Uterus (tissue), 4 donors: ENCODE measurements around the gene ENOPH1. TPM values are rescaled to one million over a fixed set of nuclear protein-coding genes. Genes with fewer than 3 reads are reported as not detected.

Source experiments
- DNase-seq, 2 donors: peaks; one replicate each; pipeline ENCODE4 v3.0.0-alpha.2; 2019 to 2020
- H3K27ac ChIP-seq, 2 donors: fragments of 200-600 bp; sonication (generic); 1 replicate in 1 of 2; 2 replicates in 1 of 2; pipeline ENCODE4 v1.5.1; 2016 to 2018
- H3K27me3 ChIP-seq, 2 donors: fragments of 200-600 bp; sonication (generic); one replicate each; pipeline ENCODE4 v1.5.1; 2018 to 2019; ENCODE audit warnings: control low read depth in 1 of 2
- H3K36me3 ChIP-seq, 2 donors: fragments of 200-600 bp; sonication (generic); one replicate each; pipeline ENCODE4 v1.5.1; 2019; ENCODE audit warnings: control low read depth in 1 of 2
- H3K4me1 ChIP-seq, 2 donors: fragments of 200-600 bp; sonication (generic); one replicate each; pipeline ENCODE4 v1.5.1; 2018 to 2019; ENCODE audit warnings: control low read depth in 1 of 2
- H3K4me3 ChIP-seq, 2 donors: fragments of 200-600 bp; sonication (generic); 1 replicate in 1 of 2; 2 replicates in 1 of 2; pipeline ENCODE4 v1.5.1; 2018 to 2019; ENCODE audit warnings: mild to moderate bottlenecking in 1 of 2
- H3K9me3 ChIP-seq, 2 donors: fragments of 200-600 bp; sonication (generic); one replicate each; pipeline ENCODE4 v1.5.1; 2019; ENCODE audit warnings: control low read depth in 1 of 2
- POLR2A ChIP-seq, 2 donors: fragments of 450-650 bp; IDR thresholded peaks; one replicate each; pipeline ENCODE4 v1.6.1; 2016; ENCODE audit warnings: antibody characterized with exemption in 2 of 2, mild to moderate bottlenecking in 1 of 2, moderate library complexity in 1 of 2
- intact Hi-C: fragments of 100-400 bp; cut with DNase I; formaldehyde crosslinking; loops from one replicate; pipeline ENCODE4 v1.15.1; 2023; ENCODE audit warnings: low total_unique reads
- total RNA-seq, 4 donors: library from RNA; depleted of rRNA in 3 of 4; stranded (reverse); fragments of >200 nt in 3 of 4; gene quantifications; one replicate each; pipeline versions ENCODE4 v1.1.0 to v1.2.4, GENCODE V29; 2014 to 2023
- TF ChIP-seq, protein P1 (sequence below), 4 experiments: fragments of 200-600 bp in 2 of 4; fragments of 450-650 bp in 2 of 4; sonication (generic) in 2 of 4; IDR thresholded peaks; one replicate each; pipeline ENCODE4 v1.5.1; 2016 to 2019; ENCODE audit warnings: antibody characterized with exemption in 4 of 4, mild to moderate bottlenecking in 2 of 4, moderate library complexity in 1 of 4
- donor health status: DM: yes; HTN: yes; CAD: no.

Gene ENOPH1
- total RNA-seq, 4 donors from 2014 or later: 20.5 to 40.2 (median 28.3) TPM

DNA sequence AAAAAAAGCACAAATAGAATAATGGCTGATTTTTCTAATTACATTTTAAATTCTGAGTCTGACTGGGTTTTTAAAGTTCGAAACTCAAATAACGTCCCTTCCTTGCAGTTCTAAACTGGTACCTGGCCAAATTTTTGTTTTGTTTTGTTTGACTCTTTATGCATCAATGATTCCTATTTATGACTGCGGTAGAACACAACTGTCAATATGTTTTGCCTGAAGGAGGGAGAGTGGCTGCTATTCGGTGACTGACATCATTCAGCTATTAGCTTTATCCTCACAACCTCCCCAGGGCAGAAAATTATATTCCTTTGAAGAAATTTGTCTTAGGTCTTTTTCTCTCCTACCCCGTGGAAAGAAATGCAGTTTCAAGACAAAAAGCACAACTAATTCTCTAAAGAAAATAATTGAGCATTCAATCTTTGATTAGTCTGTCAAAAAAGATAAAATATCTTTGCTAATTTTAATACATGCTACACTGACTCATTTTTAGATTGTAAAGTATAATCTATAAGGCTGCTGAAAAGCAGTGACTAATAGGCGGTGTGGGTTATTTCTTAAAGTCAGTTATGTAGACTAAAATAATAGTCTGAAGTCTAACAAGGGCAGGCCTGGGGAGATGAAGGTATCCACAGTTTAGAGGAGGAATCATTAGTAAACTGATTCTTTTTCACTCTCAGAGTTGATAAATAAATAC lies 69.5 kb downstream of the ENOPH1 start:
- H3K9me3 ChIP-seq: no peaks in the 10 kb centered on the region
- no peaks in the 10 kb centered on the region for H3K36me3 ChIP-seq
- no peak overlapping the region for H3K4me3 ChIP-seq
- no peaks in the 10 kb centered on the region for H3K27me3 ChIP-seq
- DNase-seq: no peak
- no peak overlapping the region for H3K27ac ChIP-seq
- no peak for TF ChIP-seq POLR2A (IDR thresholded peaks at IDR 0.05)
- TF ChIP-seq, protein P1, sequence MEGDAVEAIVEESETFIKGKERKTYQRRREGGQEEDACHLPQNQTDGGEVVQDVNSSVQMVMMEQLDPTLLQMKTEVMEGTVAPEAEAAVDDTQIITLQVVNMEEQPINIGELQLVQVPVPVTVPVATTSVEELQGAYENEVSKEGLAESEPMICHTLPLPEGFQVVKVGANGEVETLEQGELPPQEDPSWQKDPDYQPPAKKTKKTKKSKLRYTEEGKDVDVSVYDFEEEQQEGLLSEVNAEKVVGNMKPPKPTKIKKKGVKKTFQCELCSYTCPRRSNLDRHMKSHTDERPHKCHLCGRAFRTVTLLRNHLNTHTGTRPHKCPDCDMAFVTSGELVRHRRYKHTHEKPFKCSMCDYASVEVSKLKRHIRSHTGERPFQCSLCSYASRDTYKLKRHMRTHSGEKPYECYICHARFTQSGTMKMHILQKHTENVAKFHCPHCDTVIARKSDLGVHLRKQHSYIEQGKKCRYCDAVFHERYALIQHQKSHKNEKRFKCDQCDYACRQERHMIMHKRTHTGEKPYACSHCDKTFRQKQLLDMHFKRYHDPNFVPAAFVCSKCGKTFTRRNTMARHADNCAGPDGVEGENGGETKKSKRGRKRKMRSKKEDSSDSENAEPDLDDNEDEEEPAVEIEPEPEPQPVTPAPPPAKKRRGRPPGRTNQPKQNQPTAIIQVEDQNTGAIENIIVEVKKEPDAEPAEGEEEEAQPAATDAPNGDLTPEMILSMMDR (IDR thresholded peaks at IDR 0.05): no peak
- intact Hi-C loops: no loop called here
- no peaks in the 10 kb centered on the region for H3K4me1 ChIP-seq

DNA sequence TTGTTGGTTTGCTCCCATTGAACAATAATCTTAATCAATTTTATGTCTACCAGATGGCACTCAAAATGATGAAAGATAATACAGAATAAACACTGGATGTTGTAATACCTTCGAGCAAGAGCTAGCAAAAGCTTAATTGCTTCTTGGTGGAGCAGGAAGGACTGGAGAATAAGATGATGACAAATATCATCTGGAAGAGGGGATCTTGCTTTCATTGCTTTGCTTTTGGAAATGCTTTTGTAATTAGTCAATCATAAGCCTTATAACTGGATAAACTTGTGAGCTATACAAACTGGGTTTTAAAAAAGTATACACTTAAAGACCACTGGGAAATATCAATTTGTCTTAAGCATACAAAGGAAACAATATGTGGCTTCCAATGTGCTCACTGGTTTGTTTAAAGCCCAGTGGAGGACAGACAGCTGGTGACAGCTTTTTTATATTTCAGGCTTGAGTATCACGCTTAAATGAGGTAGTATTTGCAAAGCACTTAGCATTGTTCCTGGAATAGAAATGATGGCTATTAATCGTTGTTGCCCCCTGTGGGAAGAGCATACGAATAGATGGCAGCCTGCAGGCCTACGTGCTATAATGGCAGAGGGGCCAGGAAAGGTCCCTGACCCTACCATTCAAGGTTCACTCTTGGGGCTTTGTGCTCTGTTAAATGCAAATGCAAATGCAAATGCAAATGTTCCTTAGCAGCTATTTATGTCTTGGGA lies 70.2 kb downstream of the ENOPH1 start:
- Histone ChIP-seq H3K27me3 (no peaks in the 10 kb centered on the region), H3K36me3 (no peaks in the 10 kb centered on the region), H3K4me3 (no peak overlapping the region), H3K9me3 (no peaks in the 10 kb centered on the region), H3K4me1 (no peaks in the 10 kb centered on the region), H3K27ac (no peak overlapping the region)
- DNase-seq: no peak
- intact Hi-C loops: no loop called here
- TF ChIP-seq, protein P1 (IDR thresholded peaks at IDR 0.05): no peak
- no peak for TF ChIP-seq POLR2A (IDR thresholded peaks at IDR 0.05)

DNA sequence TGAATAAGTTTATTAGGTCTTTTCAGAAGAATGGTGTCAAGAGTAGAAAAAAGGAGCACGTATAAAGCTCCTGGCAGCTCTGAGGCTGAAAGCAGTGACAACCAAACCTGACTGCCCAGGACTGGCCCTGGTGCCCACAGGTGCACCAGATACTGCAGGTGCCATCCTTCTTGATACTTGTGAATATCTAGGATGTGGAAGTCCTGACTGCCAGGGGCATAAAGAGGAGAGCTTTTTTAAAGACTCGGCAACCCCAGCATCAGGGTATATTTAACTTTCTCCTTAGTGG lies 70.7 kb downstream of the ENOPH1 start:
- intact Hi-C loops: no loop called here
- no peaks in the 10 kb centered on the region for H3K4me1 ChIP-seq
- no peak overlapping the region for H3K4me3 ChIP-seq
- TF ChIP-seq, protein P1 (IDR thresholded peaks at IDR 0.05): no peak
- no peak for TF ChIP-seq POLR2A (IDR thresholded peaks at IDR 0.05)
- no peaks in the 10 kb centered on the region for H3K27me3 ChIP-seq
- no peak overlapping the region for H3K27ac ChIP-seq
- no peaks in the 10 kb centered on the region for H3K36me3 ChIP-seq
- no peaks in the 10 kb centered on the region for H3K9me3 ChIP-seq
- no peak for DNase-seq

DNA sequence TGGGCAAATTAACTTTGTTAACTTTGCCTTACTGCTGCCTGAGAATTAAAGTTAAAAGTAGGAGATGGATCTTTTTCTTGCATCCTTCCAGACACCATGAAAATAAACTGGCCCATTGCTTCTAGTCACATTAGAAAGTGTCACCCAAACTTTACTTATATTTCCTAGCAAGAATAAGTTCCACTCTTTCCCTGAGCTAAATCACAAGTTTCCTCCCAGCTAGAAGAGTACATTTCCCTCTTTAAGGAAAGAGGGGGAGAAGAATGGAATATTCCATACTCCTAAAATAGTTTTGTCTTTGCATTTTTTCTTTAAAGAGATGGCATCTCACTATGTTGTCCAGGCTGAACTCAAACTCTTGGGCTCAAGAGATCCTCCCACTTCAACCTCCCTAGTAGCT lies 77.6 kb downstream of the ENOPH1 start:
- TF ChIP-seq POLR2A (IDR thresholded peaks at IDR 0.05): no peak
- TF ChIP-seq, protein P1 (IDR thresholded peaks at IDR 0.05): no peak
- Histone ChIP-seq H3K9me3 (no peaks in the 10 kb centered on the region), H3K36me3 (no peaks in the 10 kb centered on the region), H3K27ac (no peak overlapping the region), H3K4me1 (no peaks in the 10 kb centered on the region), H3K4me3 (no peak overlapping the region), H3K27me3 (no peaks in the 10 kb centered on the region)
- no peak for DNase-seq
- intact Hi-C loops: no loop called here

DNA sequence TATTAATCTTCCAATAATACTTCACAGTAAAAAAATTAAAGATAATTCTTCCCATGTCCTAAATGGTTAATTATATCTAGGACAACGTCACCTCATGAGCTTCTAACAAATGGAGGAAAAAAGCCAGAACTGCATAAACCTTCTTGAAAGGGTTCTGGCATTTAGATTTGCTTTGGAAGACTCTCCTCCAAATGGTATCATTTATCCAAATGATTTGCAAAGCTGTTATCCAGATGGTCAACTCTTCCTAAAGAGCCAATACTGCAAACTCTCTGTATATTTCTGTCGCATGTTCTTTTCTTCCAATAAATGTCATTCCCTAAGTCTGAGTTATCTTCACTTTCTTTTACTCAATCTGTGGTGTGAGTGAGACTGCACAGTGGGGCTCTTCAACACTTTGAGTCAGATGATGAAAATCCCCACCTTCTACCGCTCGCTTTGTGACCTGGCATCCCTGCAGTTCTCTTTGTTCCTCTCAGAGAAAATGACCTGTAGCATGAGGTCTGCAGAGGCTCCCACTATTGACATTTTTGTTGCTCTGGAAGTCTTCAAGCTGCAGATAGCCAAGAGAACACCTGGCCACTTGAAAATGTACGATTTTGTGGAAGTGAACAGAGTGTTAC lies 78.5 kb downstream of the ENOPH1 start:
- Histone ChIP-seq H3K27ac (no peak overlapping the region), H3K27me3 (no peaks in the 10 kb centered on the region), H3K9me3 (no peaks in the 10 kb centered on the region), H3K4me3 (no peak overlapping the region), H3K36me3 (no peaks in the 10 kb centered on the region), H3K4me1 (no peaks in the 10 kb centered on the region)
- no peak for DNase-seq
- intact Hi-C loops: no loop called here
- no peak for TF ChIP-seq POLR2A (IDR thresholded peaks at IDR 0.05)
- TF ChIP-seq, protein P1 (IDR thresholded peaks at IDR 0.05): no peak
